ENCODE data around the gene SPTB.

DNA sequence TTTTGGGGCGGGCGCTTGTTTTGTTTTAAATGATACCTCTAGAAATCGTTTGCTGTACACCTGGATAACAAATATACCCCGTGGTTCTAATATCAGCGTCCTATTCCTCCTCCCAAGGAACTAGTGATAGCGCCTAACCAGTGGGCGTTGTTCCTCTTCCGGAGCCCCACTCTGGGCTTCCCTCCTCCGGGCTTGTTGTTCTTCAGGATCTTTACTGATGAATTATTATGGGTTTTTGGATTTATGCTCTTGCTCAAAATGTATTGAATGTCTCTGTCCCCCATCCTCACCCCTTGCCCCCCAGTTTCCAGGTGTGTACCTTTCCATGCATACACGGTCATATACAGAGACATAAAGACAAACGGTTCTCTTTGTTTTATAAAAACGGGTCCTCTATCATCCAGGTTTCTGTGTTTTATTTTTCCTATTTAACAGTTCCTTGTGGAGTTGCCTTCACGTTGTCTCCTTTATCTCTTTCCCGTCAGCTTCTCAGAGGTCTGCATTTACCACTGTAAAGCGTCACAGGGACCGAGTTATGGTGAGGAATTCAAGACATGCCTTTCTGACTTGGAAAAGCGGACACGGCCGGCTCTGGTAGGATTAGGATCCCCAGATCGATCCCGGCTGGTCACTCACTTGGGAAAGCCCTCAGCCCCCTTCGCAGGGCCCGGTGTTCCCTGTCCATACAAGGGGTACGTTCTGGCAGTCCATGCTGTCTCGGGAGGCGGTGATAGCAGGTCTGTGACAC, 176.1 kb downstream of the SPTB start:
- no peak for TF ChIP-seq NFRKB (IDR thresholded peaks at IDR 0.05)
- no peak for TF ChIP-seq BHLHE40 (IDR thresholded peaks at IDR 0.05; ENCODE audit: borderline replicate concordance)
- no peak for TF ChIP-seq HDGF (IDR thresholded peaks at IDR 0.05; ENCODE audit: borderline replicate concordance)
- no peak for TF ChIP-seq ELF4 (IDR thresholded peaks at IDR 0.05)
